K562 (cell line): Measurements from ENCODE around the gene SPAG7.

Experiments
- CHD1 ChIP-seq: fragments of 200-600 bp; sonication (generic); IDR thresholded peaks from one replicate; pipeline ENCODE4 v1.6.1; 2012; ENCODE audit warnings: mild to moderate bottlenecking, moderate library complexity, low read length, inconsistent platforms
- CREB1 ChIP-seq, 2 experiments: sonication (generic) in 1 of 2; formaldehyde crosslinking in 1 of 2; IDR thresholded peaks; 2 replicates each; pipeline versions ENCODE4 v1.6.1 to v1.8.0; 2012 to 2022; ENCODE audit warnings: inconsistent platforms in 1 of 2, mild to moderate bottlenecking in 1 of 2, missing genetic modification reagents in 1 of 2, moderate library complexity in 1 of 2
- EZH2 ChIP-seq: IDR thresholded peaks from 2 replicates; pipeline ENCODE4 v1.6.1; 2012; ENCODE audit warnings: low read depth, mild to moderate bottlenecking, inconsistent platforms, low read length, borderline replicate concordance
- MAFF ChIP-seq: IDR thresholded peaks from 2 replicates; pipeline ENCODE4 v1.6.1; 2012; ENCODE audit warnings: low read length, improper control_type of control experiment
- POLR2AphosphoS5 ChIP-seq: IDR thresholded peaks from 2 replicates; pipeline ENCODE4 v1.6.1; 2011; ENCODE audit warnings: mild to moderate bottlenecking, low read depth, low read length, moderate library complexity; ENCODE audit not compliant: control insufficient read depth, insufficient read depth
- RCOR1 ChIP-seq, 2 experiments: IDR thresholded peaks; 2 replicates each; pipeline ENCODE4 v1.6.1; 2012; ENCODE audit warnings: low read depth in 2 of 2, low read length in 2 of 2, borderline replicate concordance in 1 of 2, improper control_type of control experiment in 1 of 2
- SAFB ChIP-seq: fragments of 200-400 bp; formaldehyde crosslinking; IDR thresholded peaks from 2 replicates; pipeline ENCODE4 v1.6.1; 2017; ENCODE audit warnings: low read depth, low read length, borderline replicate concordance
- ZNF24 ChIP-seq: fragments of 450-650 bp; IDR thresholded peaks from 2 replicates; pipeline ENCODE4 v1.6.1; 2016
- TF ChIP-seq, protein P1 (sequence below): IDR thresholded peaks from 2 replicates; pipeline ENCODE4 v1.6.1; 2011; ENCODE audit not compliant: insufficient read length; ENCODE audit errors: extremely low read depth

DNA sequence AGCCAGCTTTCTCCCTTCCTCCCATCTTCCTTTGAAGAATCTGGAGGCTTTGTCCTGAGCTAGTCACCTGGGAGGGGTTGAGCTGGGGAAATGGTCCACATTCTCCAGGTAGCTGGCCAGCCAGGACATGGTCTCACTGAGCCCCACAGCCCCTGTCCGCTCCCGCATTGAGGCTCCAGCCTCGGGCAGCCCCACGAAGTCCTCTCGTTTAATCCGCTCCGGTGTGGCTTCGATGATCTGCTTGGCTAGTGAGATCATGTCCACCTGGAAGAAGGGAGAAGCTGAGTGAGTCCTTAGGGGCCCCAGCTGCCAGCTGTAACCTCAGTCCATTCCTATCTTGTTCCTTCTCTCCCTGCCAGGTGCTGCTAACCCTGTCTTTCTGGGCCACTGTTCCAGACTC, 2.7 kb upstream of the SPAG7 start:
- TF ChIP-seq, protein P1, sequence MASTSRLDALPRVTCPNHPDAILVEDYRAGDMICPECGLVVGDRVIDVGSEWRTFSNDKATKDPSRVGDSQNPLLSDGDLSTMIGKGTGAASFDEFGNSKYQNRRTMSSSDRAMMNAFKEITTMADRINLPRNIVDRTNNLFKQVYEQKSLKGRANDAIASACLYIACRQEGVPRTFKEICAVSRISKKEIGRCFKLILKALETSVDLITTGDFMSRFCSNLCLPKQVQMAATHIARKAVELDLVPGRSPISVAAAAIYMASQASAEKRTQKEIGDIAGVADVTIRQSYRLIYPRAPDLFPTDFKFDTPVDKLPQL = no peak
- TF ChIP-seq POLR2AphosphoS5 (no peak), CHD1 (no peak), EZH2 (no peak), RCOR1 (IDR thresholded peaks at IDR 0.05; ENCODE audit: borderline replicate concordance in 1 of 2, low read depth in 2 of 2, low read length in 2 of 2) (no peak), CREB1 (IDR thresholded peaks at IDR 0.05) (no peak), CREB1 (CRISPR knock-in tag; IDR thresholded peaks at IDR 0.05) (no peak), MAFF (no peak), SAFB (no peak), ZNF24 (no peak)
